Thoracic aorta (tissue), 2 donors: ENCODE data around the gene BCL2L13. TPM values are rescaled to one million over a fixed set of nuclear protein-coding genes. Genes with fewer than 3 reads are reported as not detected.
A peak's percentile ranks its signal among the peaks of the same experiment; 100 is the strongest.

Experiments
- ATAC-seq: fragments of 150-250 bp; one replicate; pipeline ENCODE4 v1.8.0; 2017; ENCODE audit warnings: low read depth; ENCODE audit not compliant: insufficient number of reproducible peaks, low FRiP score
- DNase-seq: peaks from one replicate; pipeline ENCODE4 v3.0.0-alpha.2; 2020; ENCODE audit warnings: low spot score
- H3K27ac ChIP-seq, 2 donors: fragments of 200-600 bp; sonication (generic); 1 replicate in 1 of 2; 2 replicates in 1 of 2; pipeline ENCODE4 v1.5.1; 2016; ENCODE audit warnings: mild to moderate bottlenecking in 2 of 2, moderate library complexity in 2 of 2
- H3K27me3 ChIP-seq: fragments of 200-600 bp; sonication (generic); replicated peaks from 2 replicates; pipeline ENCODE4 v1.6.0; 2016; ENCODE audit warnings: mild to moderate bottlenecking; ENCODE audit not compliant: insufficient read depth
- H3K36me3 ChIP-seq: fragments of 200-600 bp; sonication (generic); one replicate; pipeline ENCODE4 v1.5.1; 2016
- H3K4me1 ChIP-seq, 2 donors: fragments of 200-600 bp; sonication (generic); 1 replicate in 1 of 2; 2 replicates in 1 of 2; pipeline versions ENCODE4 v1.5.1 to v1.6.0; 2016; ENCODE audit warnings: low read depth in 2 of 2, mild to moderate bottlenecking in 1 of 2; ENCODE audit not compliant: control insufficient read depth in 1 of 2
- H3K4me3 ChIP-seq: fragments of 200-600 bp; sonication (generic); 2 replicates; pipeline ENCODE4 v1.5.1; 2016; ENCODE audit warnings: mild to moderate bottlenecking
- H3K9me3 ChIP-seq: fragments of 200-600 bp; sonication (generic); 2 replicates; pipeline ENCODE4 v1.5.1; 2016
- CTCF ChIP-seq: fragments of 200-600 bp; sonication (generic); IDR thresholded peaks from one replicate; pipeline ENCODE4 v1.5.1; 2019; ENCODE audit warnings: antibody characterized with exemption
- total RNA-seq, 2 donors: library from RNA; depleted of rRNA; stranded (reverse); fragments of >200 nt; gene quantifications; one replicate each; pipeline versions ENCODE4 v1.1.0 to v1.2.3, GENCODE V29; 2016

Gene BCL2L13
- total RNA-seq, 2 donors from 2014 or later = 38.0 to 43.4 TPM

- peak overlapping the region; percentile 55 to 65 for H3K27ac ChIP-seq
- no peaks in the 10 kb centered on the region for H3K36me3 ChIP-seq
- H3K4me1 ChIP-seq = peaks cover 6 to 16% of the 10 kb centered on the region in 2 donors
- H3K27me3 ChIP-seq = no peaks in the 10 kb centered on the region
- TF ChIP-seq CTCF = no peak
- DNase-seq (no peak), ATAC-seq (no peak)
- H3K4me3 ChIP-seq = peak overlapping the region; percentile 69
- H3K9me3 ChIP-seq = no peaks in the 10 kb centered on the region
Measured at GRCh38 chr22:17706947-17707346, 68.4 kb downstream of the BCL2L13 start.

- peaks cover 6 to 16% of the 10 kb centered on the region in 2 donors for H3K4me1 ChIP-seq
- no peaks in the 10 kb centered on the region for H3K27me3 ChIP-seq
- TF ChIP-seq CTCF = no peak
- peak overlapping the region; percentile 69 for H3K4me3 ChIP-seq
- no peak for DNase-seq
- ATAC-seq = no peak
- H3K9me3 ChIP-seq = no peaks in the 10 kb centered on the region
- H3K36me3 ChIP-seq = no peaks in the 10 kb centered on the region
- H3K27ac ChIP-seq = peak overlapping the region; percentile 55 to 65
Measured at GRCh38 chr22:17707526-17707925, 69.0 kb downstream of the BCL2L13 start.

GRCh38 chr22:17710023-17710422 is 71.5 kb downstream of the BCL2L13 start:
- DNase-seq (no peak), ATAC-seq (no peak)
- no peak for TF ChIP-seq CTCF
- no peaks in the 10 kb centered on the region for H3K36me3 ChIP-seq
- peaks cover 6 to 16% of the 10 kb centered on the region in 2 donors for H3K4me1 ChIP-seq
- no peaks in the 10 kb centered on the region for H3K9me3 ChIP-seq
- H3K27ac ChIP-seq = no peak overlapping the region
- H3K4me3 ChIP-seq = no peak overlapping the region
- no peaks in the 10 kb centered on the region for H3K27me3 ChIP-seq

GRCh38 chr22:17712441-17712840 is 73.9 kb downstream of the BCL2L13 start:
- Histone ChIP-seq H3K36me3 (no peaks in the 10 kb centered on the region), H3K27me3 (no peaks in the 10 kb centered on the region), H3K4me1 (peaks cover 4 to 14% of the 10 kb centered on the region in 2 donors), H3K27ac (no peak overlapping the region), H3K9me3 (no peaks in the 10 kb centered on the region), H3K4me3 (no peak overlapping the region)
- ATAC-seq (no peak), DNase-seq (no peak)
- TF ChIP-seq CTCF = no peak

- Histone ChIP-seq H3K4me3 (no peak overlapping the region), H3K27me3 (no peaks in the 10 kb centered on the region), H3K4me1 (peaks cover 4 to 10% of the 10 kb centered on the region in 2 donors), H3K9me3 (no peaks in the 10 kb centered on the region), H3K27ac (no peak overlapping the region), H3K36me3 (no peaks in the 10 kb centered on the region)
- TF ChIP-seq CTCF = no peak
- ATAC-seq = no peak
- no peak for DNase-seq
Measured at GRCh38 chr22:17716529-17716928, 78.0 kb downstream of the BCL2L13 start.
